ENCODE results near the gene PPM1K.

Gene PPM1K

DNA sequence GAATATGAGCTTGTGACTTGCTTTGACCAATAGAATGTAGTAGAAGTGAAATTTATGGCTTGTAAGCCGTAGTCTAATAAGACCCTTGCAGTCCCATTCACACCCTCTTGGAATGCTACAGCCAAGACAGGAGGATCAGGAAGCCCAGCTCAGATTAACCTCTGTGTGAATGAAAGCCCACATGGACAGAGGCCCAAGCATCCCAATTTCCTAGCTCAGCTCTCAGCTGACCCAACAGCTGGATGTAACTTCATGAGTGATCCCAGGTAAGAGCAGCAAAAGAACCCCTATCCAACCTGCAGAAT lies 12.8 kb upstream of the PPM1K start:
- no peaks in the 10 kb centered on the region for H3K79me2 ChIP-seq (ENCODE audit: control insufficient read depth, low read length)
- TF ChIP-seq, protein P1, sequence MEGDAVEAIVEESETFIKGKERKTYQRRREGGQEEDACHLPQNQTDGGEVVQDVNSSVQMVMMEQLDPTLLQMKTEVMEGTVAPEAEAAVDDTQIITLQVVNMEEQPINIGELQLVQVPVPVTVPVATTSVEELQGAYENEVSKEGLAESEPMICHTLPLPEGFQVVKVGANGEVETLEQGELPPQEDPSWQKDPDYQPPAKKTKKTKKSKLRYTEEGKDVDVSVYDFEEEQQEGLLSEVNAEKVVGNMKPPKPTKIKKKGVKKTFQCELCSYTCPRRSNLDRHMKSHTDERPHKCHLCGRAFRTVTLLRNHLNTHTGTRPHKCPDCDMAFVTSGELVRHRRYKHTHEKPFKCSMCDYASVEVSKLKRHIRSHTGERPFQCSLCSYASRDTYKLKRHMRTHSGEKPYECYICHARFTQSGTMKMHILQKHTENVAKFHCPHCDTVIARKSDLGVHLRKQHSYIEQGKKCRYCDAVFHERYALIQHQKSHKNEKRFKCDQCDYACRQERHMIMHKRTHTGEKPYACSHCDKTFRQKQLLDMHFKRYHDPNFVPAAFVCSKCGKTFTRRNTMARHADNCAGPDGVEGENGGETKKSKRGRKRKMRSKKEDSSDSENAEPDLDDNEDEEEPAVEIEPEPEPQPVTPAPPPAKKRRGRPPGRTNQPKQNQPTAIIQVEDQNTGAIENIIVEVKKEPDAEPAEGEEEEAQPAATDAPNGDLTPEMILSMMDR (IDR thresholded peaks at IDR 0.05; ENCODE audit: low read depth, low read length, poor library complexity, severe bottlenecking): no peak
- no peak for TF ChIP-seq EZH2phosphoT487 (IDR thresholded peaks at IDR 0.05; ENCODE audit: borderline replicate concordance, low read length)
- no peak overlapping the region for H3K4me2 ChIP-seq (ENCODE audit: low read length)
- no peaks in the 10 kb centered on the region for H3K9me2 ChIP-seq (replicated peaks; ENCODE audit: control insufficient read depth, low read length)
- H3K9me3 ChIP-seq (ENCODE audit: control insufficient read depth, insufficient read depth, low read length): no peaks in the 10 kb centered on the region
- no peak overlapping the region for H3K27ac ChIP-seq (ENCODE audit: low read depth, low read length)
- H4K20me1 ChIP-seq (ENCODE audit: control insufficient read depth, insufficient read depth, low read depth, low read length): no peaks in the 10 kb centered on the region
- H3K4me1 ChIP-seq (ENCODE audit: control insufficient read depth, low read length): no peaks in the 10 kb centered on the region
- no peaks in the 10 kb centered on the region for H3F3A ChIP-seq (ENCODE audit: control insufficient read depth, insufficient read depth)
- no peaks in the 10 kb centered on the region for H3K36me3 ChIP-seq (ENCODE audit: control insufficient read depth, low read length)
- H3K4me3 ChIP-seq (ENCODE audit: low read length): no peak overlapping the region
- no peaks in the 10 kb centered on the region for H3K27me3 ChIP-seq (ENCODE audit: control insufficient read depth, low read length)

DNA sequence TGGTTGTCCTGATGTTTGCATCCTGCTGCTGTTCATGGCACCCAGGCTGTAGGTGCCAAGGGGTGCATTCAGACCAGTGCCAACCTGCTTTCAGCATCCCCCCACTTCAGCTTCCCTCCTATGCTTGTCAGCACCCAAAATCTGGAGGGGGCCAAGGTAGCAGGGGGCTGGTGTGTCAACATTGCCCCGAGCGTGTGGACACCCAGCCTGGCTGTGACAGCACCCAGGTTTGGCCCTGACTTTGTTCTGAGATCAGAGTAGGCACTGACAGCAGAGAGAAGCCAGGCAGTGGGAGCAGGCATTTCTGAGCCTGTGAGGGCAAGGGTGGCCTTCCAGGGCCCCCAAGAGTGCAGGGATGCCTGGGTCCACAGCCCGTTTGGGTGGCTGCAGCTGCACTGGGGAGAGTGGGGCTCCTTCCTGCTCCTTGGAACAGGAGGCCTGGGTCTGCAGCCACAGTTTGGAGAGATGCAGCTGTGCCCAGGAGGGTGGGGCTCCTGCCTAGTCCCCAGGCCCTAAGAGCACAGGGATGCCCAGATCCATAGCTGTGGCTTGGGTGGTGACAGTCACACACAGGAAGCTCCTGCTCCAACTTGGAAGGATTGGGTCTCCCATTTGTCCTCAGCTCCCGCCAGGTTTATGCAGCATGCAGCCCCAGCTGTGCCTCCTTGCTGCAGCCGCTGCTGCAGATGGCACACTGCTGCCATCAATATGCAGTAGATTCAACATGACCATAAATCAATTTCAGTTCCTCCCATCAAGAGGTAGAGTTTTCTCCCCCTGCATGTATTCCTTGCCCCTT lies 12.3 kb upstream of the PPM1K start:
- Histone ChIP-seq H3K27ac (ENCODE audit: low read depth, low read length) (no peak overlapping the region), H3K79me2 (ENCODE audit: control insufficient read depth, low read length) (no peaks in the 10 kb centered on the region), H3K9me2 (replicated peaks; ENCODE audit: control insufficient read depth, low read length) (no peaks in the 10 kb centered on the region), H3K36me3 (ENCODE audit: control insufficient read depth, low read length) (no peaks in the 10 kb centered on the region), H3F3A (ENCODE audit: control insufficient read depth, insufficient read depth) (no peaks in the 10 kb centered on the region), H3K4me3 (ENCODE audit: low read length) (no peak overlapping the region), H3K9me3 (ENCODE audit: control insufficient read depth, insufficient read depth, low read length) (no peaks in the 10 kb centered on the region), H4K20me1 (ENCODE audit: control insufficient read depth, insufficient read depth, low read depth, low read length) (no peaks in the 10 kb centered on the region), H3K4me2 (ENCODE audit: low read length) (no peak overlapping the region), H3K27me3 (ENCODE audit: control insufficient read depth, low read length) (no peaks in the 10 kb centered on the region), H3K4me1 (ENCODE audit: control insufficient read depth, low read length) (no peaks in the 10 kb centered on the region)
- TF ChIP-seq, protein P1 (IDR thresholded peaks at IDR 0.05; ENCODE audit: low read depth, low read length, poor library complexity, severe bottlenecking): no peak
- TF ChIP-seq EZH2phosphoT487 (IDR thresholded peaks at IDR 0.05; ENCODE audit: borderline replicate concordance, low read length): no peak

DNA sequence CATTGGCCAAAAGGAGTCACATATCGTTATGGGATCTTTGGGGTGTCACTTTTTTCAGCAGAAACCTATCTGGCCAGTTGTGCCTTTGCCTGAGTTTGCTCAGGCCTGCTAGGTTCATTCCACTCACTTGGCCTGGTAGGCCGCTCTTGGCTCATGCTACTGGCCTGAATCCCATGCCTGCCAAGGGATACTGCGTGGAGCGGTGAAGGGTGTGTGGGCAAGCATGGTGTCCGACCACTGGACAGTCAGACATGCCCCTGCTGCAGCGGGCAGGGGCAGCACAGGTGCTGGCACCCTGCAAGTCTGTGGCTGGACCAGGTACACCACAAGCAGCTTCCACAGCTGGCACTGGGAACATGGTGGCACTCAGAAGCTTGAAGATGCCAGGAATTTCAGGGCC lies 11.3 kb upstream of the PPM1K start:
- no peak for TF ChIP-seq EZH2phosphoT487 (IDR thresholded peaks at IDR 0.05; ENCODE audit: borderline replicate concordance, low read length)
- TF ChIP-seq, protein P1 (IDR thresholded peaks at IDR 0.05; ENCODE audit: low read depth, low read length, poor library complexity, severe bottlenecking): no peak

More for the DNA sequence above, 11.3 kb upstream of the PPM1K start:
- no peaks in the 10 kb centered on the region for H3K27me3 ChIP-seq (ENCODE audit: control insufficient read depth, low read length)
- H3F3A ChIP-seq (ENCODE audit: control insufficient read depth, insufficient read depth): no peaks in the 10 kb centered on the region
- H3K9me2 ChIP-seq (replicated peaks; ENCODE audit: control insufficient read depth, low read length): no peaks in the 10 kb centered on the region
- H3K4me3 ChIP-seq (ENCODE audit: low read length): no peak overlapping the region
- H3K27ac ChIP-seq (ENCODE audit: low read depth, low read length): no peak overlapping the region
- H3K9me3 ChIP-seq (ENCODE audit: control insufficient read depth, insufficient read depth, low read length): no peaks in the 10 kb centered on the region
- H3K4me1 ChIP-seq (ENCODE audit: control insufficient read depth, low read length): no peaks in the 10 kb centered on the region
- H4K20me1 ChIP-seq (ENCODE audit: control insufficient read depth, insufficient read depth, low read depth, low read length): no peaks in the 10 kb centered on the region
- no peaks in the 10 kb centered on the region for H3K79me2 ChIP-seq (ENCODE audit: control insufficient read depth, low read length)
- H3K4me2 ChIP-seq (ENCODE audit: low read length): no peak overlapping the region
- no peaks in the 10 kb centered on the region for H3K36me3 ChIP-seq (ENCODE audit: control insufficient read depth, low read length)
